Kidney epithelial cell (primary cell): ENCODE results near the gene PRR4. TPM values are rescaled to one million over a fixed set of nuclear protein-coding genes. Genes with fewer than 3 reads are reported as not detected.

ENCODE experiments used
- DNase-seq: peaks from one replicate; pipeline ENCODE4 v3.0.0-alpha.2; 2010; ENCODE audit warnings: low read depth
- H3K27me3 ChIP-seq: 2 replicates; pipeline ENCODE4 v1.6.0; 2011; ENCODE audit warnings: low read length; ENCODE audit not compliant: control insufficient read depth, insufficient read depth
- H3K36me3 ChIP-seq: 2 replicates; pipeline ENCODE4 v1.5.1; 2011; ENCODE audit warnings: low read length; ENCODE audit not compliant: control insufficient read depth, insufficient read depth
- H3K4me3 ChIP-seq: 2 replicates; pipeline ENCODE4 v1.5.1; 2011; ENCODE audit warnings: low read depth, mild to moderate bottlenecking, control low read depth, low read length
- total RNA-seq: library from RNA; depleted of rRNA; stranded (reverse); fragments of >200 nt; gene quantifications from 2 replicates; pipeline ENCODE4 v1.2.3, GENCODE V29; 2015
- TF ChIP-seq, protein P1 (sequence below): IDR thresholded peaks from 2 replicates; pipeline ENCODE4 v1.5.1; 2011; ENCODE audit warnings: mild to moderate bottlenecking, moderate library complexity, low read length, control low read depth, inconsistent platforms; ENCODE audit not compliant: insufficient read depth, poor library complexity, severe bottlenecking

PRR4 gene, protein sequence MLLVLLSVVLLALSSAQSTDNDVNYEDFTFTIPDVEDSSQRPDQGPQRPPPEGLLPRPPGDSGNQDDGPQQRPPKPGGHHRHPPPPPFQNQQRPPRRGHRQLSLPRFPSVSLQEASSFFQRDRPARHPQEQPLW
- total RNA-seq, result 0.38 and 0.55 TPM in 2 replicates

DNA sequence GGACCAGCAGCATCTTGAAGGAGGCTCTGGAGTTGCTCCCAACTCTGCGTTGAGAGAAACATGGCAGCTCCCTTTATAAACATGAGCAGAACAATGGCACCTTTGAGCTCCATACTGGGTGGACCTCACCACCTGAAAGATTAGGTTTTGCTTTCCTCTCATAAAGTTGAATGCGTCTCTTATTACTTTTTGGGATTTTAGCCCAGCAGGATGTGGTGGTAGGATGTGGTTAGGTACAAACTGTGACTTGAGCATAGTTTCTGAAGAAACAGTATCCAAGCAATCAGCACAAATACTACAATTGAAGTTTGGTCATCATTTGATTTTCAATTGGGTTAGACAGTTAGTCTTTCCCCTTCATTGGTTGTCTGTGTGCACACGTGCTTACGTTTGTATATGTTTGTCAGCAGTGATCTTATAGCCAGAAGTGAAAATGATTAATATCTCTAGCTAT, at the start of gene PRR4:
TSS of gene PRR4 (minus strand) at position 51 of the 454 bp plus-strand sequence. CDS start at position 13, 38 bp downstream.
- TF ChIP-seq, protein P1, sequence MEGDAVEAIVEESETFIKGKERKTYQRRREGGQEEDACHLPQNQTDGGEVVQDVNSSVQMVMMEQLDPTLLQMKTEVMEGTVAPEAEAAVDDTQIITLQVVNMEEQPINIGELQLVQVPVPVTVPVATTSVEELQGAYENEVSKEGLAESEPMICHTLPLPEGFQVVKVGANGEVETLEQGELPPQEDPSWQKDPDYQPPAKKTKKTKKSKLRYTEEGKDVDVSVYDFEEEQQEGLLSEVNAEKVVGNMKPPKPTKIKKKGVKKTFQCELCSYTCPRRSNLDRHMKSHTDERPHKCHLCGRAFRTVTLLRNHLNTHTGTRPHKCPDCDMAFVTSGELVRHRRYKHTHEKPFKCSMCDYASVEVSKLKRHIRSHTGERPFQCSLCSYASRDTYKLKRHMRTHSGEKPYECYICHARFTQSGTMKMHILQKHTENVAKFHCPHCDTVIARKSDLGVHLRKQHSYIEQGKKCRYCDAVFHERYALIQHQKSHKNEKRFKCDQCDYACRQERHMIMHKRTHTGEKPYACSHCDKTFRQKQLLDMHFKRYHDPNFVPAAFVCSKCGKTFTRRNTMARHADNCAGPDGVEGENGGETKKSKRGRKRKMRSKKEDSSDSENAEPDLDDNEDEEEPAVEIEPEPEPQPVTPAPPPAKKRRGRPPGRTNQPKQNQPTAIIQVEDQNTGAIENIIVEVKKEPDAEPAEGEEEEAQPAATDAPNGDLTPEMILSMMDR, result no peak
- Histone ChIP-seq H3K27me3 (no peaks in the 10 kb centered on the region), H3K4me3 (no peak within 1 kb of the TSS), H3K36me3 (no peaks in the 10 kb centered on the region)
- DNase-seq, result no peak

DNA sequence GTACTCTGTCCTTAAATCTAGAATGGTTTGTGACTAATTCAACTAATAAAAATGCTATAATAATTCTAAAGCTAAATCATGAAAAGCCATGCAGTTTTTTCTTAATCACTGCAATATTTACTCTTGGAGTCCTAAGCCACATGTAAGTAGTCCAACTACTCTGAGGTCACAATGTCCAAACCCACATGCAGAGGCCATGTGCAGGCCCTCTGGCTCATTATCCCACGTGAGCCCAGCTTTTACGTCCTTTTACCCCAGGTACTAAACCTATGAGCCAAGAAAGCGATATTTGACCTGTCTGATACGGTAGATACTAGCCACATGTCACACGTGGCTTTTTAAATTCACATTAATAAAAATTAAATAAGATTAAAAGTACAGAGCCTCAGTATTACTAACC, 47.6 kb upstream of the PRR4 start:
- Histone ChIP-seq H3K36me3 (no peaks in the 10 kb centered on the region), H3K4me3 (no peak overlapping the region), H3K27me3 (no peaks in the 10 kb centered on the region)
- DNase-seq, result no peak
- TF ChIP-seq, protein P1, result no peak

DNA sequence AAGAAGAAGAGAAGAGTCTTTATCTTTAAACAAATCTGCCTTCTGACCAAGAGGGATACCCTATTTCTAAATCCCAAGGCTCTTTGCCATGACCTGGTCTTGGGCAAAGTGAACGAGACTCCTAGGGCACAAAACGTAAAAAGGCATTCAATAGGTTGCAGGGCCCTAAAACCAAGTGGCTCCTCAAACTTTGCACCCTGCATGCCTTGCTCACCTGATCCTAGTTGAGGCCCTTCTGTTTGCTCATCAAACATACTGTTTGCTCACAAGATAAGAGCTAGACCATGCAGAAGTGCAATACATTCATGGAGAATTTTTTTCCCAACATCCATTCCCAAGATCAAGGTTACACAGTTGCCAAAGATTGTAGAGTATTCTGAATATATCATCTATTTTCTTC, 42.7 kb upstream of the PRR4 start:
- TF ChIP-seq, protein P1, result no peak
- DNase-seq, result no peak
- Histone ChIP-seq H3K36me3 (no peaks in the 10 kb centered on the region), H3K27me3 (no peaks in the 10 kb centered on the region), H3K4me3 (no peak overlapping the region)

DNA sequence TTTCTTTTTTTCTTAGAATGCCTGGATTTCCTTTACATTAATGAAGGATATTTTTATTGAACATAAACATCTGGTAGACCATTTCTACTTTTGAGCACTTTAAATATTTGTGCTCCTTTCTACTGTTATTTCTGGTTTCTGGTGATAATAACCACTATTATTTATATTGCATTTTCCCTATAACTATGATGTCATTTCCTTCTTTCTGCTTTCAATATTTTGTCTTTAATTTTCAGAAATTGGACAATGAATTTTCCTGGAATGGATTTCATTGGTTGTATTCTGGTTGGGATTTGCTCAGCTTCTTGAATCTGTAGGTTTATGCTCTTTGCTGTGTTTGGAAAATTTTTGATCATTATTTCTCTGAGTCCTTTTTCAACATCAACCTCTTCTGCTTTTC, 40.0 kb upstream of the PRR4 start:
- TF ChIP-seq, protein P1, result no peak
- Histone ChIP-seq H3K36me3 (no peaks in the 10 kb centered on the region), H3K27me3 (no peaks in the 10 kb centered on the region), H3K4me3 (no peak overlapping the region)
- no peak for DNase-seq

DNA sequence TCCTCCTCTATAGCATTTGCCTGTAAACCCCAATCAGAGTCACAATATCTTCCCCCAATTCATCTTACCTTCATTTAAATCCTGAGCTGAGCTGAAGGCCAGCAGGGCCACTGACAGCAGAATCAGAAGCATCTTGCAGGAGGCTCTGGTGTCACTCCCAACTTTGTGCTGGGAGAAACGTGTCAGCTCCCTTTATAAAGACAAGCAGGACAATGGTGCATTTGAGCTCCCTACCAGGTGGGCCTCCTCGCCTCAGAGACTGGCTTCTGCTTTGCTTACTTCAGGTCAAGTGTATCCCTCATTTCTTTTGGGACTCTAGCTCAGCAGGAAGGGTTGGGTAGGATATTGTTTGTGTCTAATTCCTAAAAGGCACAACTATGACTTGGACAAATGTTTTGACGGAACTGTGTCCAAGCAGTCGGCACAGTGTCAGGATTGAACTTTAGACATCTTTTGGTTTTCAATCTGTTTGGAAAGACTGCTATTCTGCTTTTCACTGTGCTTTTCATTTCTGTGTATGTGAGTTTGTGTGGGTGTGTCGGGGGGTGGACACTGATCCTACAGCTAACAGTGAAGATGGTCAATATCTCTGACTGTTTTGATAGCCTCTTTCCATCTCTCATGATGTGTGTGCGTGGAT, 34.9 kb upstream of the PRR4 start, which contains the start of gene PRH1:
TSS of gene PRH1 (minus strand) at position 170 of the 640 bp plus-strand sequence. CDS start at position 132, 38 bp downstream.
- H3K27me3 ChIP-seq, result no peaks in the 10 kb centered on the region
- H3K4me3 ChIP-seq, result no peak within 1 kb of the TSS
- DNase-seq, result no peak
- TF ChIP-seq, protein P1, result no peak
- H3K36me3 ChIP-seq, result no peaks in the 10 kb centered on the region
